Lung microvascular endothelial cell (primary cell): Measurements from ENCODE around the gene USP17L30. TPM values are rescaled to one million over a fixed set of nuclear protein-coding genes. Genes with fewer than 3 reads are reported as not detected.
A peak's percentile ranks its signal among the peaks of the same experiment; 100 is the strongest.
"Not testable (repeated sequence)": the region's sequence is repeated elsewhere in the genome, so short reads cannot be mapped to it uniquely, and the experiment has no call there.

Experiments
- DNase-seq, 2 donors: peaks; one replicate each; pipeline versions ENCODE4 v3.0.0 to v3.0.0-alpha.2; 2010; ENCODE audit warnings: low read depth in 2 of 2
- total RNA-seq: library from RNA; depleted of rRNA; stranded (reverse); fragments of >200 nt; gene quantifications from 2 replicates; pipeline ENCODE4 v1.2.1, GENCODE V29; 2014

Gene USP17L30, protein sequence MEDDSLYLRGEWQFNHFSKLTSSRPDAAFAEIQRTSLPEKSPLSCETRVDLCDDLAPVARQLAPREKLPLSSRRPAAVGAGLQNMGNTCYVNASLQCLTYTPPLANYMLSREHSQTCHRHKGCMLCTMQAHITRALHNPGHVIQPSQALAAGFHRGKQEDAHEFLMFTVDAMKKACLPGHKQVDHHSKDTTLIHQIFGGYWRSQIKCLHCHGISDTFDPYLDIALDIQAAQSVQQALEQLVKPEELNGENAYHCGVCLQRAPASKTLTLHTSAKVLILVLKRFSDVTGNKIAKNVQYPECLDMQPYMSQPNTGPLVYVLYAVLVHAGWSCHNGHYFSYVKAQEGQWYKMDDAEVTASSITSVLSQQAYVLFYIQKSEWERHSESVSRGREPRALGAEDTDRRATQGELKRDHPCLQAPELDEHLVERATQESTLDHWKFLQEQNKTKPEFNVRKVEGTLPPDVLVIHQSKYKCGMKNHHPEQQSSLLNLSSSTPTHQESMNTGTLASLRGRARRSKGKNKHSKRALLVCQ
- not detected in 2 replicates for total RNA-seq

DNA sequence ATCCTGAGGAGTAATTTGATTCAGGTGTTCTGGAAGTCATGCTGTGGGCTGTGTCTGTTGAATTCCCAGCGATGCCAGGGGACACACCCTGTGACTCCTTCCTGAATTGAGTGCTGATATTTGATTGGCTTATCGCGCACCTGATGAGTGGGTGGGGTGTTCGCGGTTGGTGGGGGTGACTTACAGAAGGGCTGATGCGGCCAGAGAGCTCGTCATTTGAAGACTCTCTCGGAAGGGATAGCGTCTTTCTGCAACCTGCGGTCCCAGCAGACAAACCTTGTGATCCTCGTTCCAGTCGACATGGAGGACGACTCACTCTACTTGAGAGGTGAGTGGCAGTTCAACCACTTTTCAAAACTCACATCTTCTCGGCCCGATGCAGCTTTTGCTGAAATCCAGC lies at the start of gene USP17L30:
Gene USP17L30 (plus strand): TSS at position 301 of the 400 bp plus-strand sequence. CDS start 0 bp downstream, at position 301.
- not testable (repeated sequence) for DNase-seq

DNA sequence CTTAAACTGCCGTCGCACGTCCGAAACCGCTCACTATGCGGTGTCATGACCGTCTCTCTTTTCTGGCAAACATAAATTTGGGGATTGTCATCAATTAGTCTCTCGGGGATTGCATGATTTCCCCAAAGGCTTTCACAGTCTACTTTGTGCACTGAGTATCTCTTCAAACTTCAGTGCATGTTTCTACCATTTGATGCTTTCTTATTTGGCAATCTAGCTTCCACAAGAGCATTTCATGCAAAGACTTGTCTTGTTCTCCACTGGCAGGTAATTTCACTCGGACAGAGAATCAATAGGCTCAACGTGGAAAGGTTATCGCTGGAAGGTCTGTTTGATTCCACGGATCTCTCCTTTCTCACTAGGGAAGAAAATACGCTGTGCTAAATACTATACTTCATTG lies 38.7 kb upstream of the USP17L30 start:
- DNase-seq: not testable (repeated sequence)

DNA sequence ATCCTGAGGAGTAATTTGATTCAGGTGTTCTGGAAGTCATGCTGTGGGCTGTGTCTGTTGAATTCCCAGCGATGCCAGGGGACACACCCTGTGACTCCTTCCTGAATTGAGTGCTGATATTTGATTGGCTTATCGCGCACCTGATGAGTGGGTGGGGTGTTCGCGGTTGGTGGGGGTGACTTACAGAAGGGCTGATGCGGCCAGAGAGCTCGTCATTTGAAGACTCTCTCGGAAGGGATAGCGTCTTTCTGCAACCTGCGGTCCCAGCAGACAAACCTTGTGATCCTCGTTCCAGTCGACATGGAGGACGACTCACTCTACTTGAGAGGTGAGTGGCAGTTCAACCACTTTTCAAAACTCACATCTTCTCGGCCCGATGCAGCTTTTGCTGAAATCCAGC lies 38.1 kb upstream of the USP17L30 start, which contains the start of gene USP17L24:
Gene USP17L24 (plus strand): TSS at position 301 of the 400 bp plus-strand sequence. CDS start 0 bp downstream, at position 301.
- DNase-seq: not testable (repeated sequence)

DNA sequence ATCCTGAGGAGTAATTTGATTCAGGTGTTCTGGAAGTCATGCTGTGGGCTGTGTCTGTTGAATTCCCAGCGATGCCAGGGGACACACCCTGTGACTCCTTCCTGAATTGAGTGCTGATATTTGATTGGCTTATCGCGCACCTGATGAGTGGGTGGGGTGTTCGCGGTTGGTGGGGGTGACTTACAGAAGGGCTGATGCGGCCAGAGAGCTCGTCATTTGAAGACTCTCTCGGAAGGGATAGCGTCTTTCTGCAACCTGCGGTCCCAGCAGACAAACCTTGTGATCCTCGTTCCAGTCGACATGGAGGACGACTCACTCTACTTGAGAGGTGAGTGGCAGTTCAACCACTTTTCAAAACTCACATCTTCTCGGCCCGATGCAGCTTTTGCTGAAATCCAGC lies 33.3 kb upstream of the USP17L30 start, which contains the start of gene USP17L25:
Gene USP17L25 (plus strand): TSS at position 301 of the 400 bp plus-strand sequence. CDS start 0 bp downstream, at position 301.
- not testable (repeated sequence) for DNase-seq

DNA sequence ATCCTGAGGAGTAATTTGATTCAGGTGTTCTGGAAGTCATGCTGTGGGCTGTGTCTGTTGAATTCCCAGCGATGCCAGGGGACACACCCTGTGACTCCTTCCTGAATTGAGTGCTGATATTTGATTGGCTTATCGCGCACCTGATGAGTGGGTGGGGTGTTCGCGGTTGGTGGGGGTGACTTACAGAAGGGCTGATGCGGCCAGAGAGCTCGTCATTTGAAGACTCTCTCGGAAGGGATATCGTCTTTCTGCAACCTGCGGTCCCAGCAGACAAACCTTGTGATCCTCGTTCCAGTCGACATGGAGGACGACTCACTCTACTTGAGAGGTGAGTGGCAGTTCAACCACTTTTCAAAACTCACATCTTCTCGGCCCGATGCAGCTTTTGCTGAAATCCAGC lies 28.6 kb upstream of the USP17L30 start, which contains the start of gene USP17L26:
Gene USP17L26 (plus strand): TSS at position 301 of the 400 bp plus-strand sequence. CDS start 0 bp downstream, at position 301.
- not testable (repeated sequence) for DNase-seq

DNA sequence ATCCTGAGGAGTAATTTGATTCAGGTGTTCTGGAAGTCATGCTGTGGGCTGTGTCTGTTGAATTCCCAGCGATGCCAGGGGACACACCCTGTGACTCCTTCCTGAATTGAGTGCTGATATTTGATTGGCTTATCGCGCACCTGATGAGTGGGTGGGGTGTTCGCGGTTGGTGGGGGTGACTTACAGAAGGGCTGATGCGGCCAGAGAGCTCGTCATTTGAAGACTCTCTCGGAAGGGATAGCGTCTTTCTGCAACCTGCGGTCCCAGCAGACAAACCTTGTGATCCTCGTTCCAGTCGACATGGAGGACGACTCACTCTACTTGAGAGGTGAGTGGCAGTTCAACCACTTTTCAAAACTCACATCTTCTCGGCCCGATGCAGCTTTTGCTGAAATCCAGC lies 23.8 kb upstream of the USP17L30 start, which contains the start of gene USP17L5:
Gene USP17L5 (plus strand): TSS at position 301 of the 400 bp plus-strand sequence. CDS start 0 bp downstream, at position 301.
- DNase-seq: not testable (repeated sequence)

DNA sequence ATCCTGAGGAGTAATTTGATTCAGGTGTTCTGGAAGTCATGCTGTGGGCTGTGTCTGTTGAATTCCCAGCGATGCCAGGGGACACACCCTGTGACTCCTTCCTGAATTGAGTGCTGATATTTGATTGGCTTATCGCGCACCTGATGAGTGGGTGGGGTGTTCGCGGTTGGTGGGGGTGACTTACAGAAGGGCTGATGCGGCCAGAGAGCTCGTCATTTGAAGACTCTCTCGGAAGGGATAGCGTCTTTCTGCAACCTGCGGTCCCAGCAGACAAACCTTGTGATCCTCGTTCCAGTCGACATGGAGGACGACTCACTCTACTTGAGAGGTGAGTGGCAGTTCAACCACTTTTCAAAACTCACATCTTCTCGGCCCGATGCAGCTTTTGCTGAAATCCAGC lies 19.1 kb upstream of the USP17L30 start, which contains the start of gene USP17L27:
Gene USP17L27 (plus strand): TSS at position 301 of the 400 bp plus-strand sequence. CDS start 0 bp downstream, at position 301.
- not testable (repeated sequence) for DNase-seq

DNA sequence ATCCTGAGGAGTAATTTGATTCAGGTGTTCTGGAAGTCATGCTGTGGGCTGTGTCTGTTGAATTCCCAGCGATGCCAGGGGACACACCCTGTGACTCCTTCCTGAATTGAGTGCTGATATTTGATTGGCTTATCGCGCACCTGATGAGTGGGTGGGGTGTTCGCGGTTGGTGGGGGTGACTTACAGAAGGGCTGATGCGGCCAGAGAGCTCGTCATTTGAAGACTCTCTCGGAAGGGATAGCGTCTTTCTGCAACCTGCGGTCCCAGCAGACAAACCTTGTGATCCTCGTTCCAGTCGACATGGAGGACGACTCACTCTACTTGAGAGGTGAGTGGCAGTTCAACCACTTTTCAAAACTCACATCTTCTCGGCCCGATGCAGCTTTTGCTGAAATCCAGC lies 14.3 kb upstream of the USP17L30 start, which contains the start of gene USP17L28:
Gene USP17L28 (plus strand): TSS at position 301 of the 400 bp plus-strand sequence. CDS start 0 bp downstream, at position 301.
- DNase-seq: not testable (repeated sequence)

DNA sequence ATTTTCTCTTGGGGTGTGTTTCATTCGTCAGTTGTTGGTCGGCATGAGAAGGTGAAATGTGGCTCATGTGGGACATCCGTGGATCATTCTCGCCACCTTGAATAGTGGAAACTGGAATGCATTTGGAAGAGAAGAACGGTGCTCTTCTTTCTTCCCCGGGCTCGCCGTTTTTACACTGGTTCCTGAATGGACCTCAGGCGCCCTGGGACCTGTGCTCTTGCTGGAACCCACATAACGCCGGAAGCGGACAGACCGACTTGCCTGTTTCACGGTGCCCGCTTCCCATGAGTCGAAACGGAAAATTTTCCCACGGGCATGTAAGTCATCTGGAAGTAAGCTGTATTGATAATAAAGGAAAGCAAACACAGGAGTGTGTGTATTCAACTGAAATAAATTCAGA lies 12.1 kb upstream of the USP17L30 start:
- DNase-seq: not testable (repeated sequence)

DNA sequence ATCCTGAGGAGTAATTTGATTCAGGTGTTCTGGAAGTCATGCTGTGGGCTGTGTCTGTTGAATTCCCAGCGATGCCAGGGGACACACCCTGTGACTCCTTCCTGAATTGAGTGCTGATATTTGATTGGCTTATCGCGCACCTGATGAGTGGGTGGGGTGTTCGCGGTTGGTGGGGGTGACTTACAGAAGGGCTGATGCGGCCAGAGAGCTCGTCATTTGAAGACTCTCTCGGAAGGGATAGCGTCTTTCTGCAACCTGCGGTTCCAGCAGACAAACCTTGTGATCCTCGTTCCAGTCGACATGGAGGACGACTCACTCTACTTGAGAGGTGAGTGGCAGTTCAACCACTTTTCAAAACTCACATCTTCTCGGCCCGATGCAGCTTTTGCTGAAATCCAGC lies 9.6 kb upstream of the USP17L30 start, which contains the start of gene USP17L29:
Gene USP17L29 (plus strand): TSS at position 301 of the 400 bp plus-strand sequence. CDS start 0 bp downstream, at position 301.
- not testable (repeated sequence) for DNase-seq

DNA sequence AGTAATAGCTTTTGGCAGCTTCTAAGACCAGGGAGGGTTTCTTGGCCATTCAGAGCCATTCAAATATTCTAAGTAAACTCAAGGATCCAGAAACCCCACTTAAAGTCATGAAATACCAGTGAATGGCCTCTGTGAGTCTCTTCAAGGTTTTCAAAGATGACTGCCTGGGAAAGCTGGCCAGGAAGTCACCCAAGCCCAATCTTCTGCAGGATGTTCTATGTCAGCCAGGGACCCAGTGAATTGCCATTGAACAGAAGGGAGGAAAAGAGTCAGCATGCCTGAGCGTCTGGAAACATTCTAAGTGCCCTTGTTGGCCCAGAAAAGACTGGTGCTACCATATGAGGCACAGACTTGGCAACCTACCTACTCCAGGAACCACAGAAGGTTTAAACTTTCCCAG lies 17.0 kb downstream of the USP17L30 start:
- DNase-seq: not testable (repeated sequence)

DNA sequence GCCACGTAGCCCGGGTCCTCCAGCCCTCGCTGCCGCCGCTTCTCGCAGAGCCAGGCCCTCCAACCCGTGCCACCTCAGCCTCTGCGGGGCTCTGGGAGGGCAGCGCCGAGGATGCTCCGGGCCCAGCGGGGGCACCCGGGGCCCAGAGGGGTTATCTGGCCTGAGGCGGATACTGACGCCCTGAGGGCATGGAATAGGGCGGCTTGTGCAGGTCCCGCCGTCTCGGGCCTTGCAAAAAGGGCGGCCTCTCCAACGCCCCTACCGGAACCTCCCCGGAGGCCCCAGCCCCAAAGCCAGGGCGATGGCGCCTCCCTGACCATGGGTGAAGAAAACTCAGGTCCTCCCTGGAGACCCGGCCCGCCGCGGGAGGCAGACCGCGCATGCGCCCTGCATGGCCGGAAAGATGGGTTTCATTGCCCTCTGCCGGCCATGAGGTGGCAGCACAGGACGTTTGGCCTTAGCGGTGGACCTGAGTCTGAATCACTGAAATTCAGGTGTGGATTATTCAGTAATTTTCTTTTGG lies 18.1 kb downstream of the USP17L30 start:
- DNase-seq: peak in 1 of 2 donors; percentile 0

DNA sequence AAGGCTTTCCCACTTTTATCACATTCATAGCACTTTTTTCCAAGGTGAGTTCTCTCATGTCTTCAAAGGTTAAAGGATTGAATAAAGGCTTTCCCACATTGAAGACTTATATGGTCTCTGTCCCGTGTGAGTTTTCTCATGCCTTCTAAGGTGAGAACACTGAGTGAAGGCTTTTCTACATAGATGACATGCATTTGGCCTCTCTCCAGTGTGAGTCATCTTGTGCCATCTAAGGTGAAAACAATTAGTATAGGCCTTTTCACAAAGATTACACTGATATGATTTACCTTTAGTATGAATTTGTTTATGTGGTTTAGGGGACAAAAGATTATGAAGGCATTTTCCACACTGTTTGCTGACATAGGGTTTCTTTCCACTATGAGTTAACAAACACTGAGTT lies 21.2 kb downstream of the USP17L30 start:
- DNase-seq: no peak

DNA sequence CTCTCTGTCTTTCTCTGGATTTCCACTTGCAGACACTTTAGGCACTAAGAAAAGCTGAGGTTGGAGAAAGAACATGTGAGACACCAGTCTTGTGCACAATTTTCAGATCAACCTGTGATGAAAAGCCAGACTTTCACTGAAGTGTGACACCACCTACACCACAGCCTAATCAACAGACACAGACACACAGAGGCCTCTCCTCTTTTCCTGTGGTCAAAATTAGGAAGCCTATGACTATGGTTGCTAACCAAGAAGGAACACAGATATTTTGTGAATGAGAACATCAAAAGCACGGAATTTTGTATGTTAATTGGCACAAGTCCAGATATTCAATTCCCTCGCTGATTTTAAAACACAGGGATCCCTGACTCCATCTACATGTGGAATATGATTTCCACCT lies 26.1 kb downstream of the USP17L30 start:
- not testable (repeated sequence) for DNase-seq

DNA sequence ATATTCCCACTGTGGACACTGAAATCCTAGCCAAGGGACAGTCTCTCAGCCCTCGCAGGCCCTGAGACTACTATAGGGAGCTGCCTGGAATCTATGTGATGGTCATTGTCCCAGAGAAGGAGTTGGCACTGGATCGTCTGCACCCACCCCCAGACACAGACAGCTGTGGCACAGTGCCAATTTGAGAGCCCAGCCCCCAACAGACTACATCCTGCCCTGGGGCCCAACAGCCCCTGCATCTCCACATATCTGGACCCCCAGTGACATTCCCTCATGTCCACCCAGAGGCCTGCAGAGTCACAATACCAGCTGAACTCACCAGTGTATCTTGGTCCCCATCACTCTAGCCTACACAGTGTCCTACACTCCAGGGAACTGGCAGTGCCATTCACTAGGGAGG lies 42.8 kb downstream of the USP17L30 start:
- not testable (repeated sequence) for DNase-seq

DNA sequence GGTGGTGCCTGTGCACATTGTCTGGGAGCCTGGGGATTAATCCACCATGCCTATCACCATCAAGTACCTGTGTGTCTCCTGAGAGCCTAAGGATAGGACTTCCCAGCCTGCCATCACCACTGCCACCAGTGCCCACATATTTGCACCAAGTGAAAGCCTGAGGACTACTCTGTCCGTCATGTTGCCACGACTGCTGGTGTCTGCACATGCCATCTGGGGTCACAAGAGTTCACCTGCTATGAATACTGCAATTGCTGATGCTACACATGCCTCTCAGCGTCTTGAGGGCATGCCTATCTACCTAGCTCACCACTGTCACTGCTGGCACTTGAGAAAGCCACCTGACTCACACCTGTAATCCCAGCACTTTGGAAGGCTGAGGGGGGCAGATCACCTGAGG lies 43.6 kb downstream of the USP17L30 start:
- not testable (repeated sequence) for DNase-seq

DNA sequence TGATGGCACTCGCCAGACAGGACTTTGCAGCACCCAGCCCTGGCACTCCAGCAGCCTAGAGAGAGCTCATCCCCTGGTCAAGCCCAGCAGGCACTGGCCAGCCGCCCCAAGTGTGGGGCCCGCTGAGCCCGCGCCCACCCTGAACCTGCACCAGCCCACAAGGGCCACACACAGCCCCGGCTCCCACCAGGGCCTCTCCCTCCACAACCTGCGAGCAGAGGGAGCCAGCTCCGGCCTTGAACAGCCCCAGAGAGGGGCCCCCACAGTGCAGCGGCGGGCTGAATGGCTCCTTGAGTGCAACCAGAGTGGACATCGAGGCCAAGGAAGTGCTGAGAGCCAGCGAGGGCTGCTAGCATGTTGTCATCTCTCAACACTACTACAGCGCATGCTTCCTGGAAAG lies 46.9 kb downstream of the USP17L30 start:
- no peak for DNase-seq
